ENCODE data around the gene DSE.

The DSE gene

GRCh38 chr6:116468293-116468692 lies 97.5 kb downstream of the DSE start:
- in situ Hi-C loops (cut with MboI; ENCODE audit: low sequenced_read_pairs) = no loop called here

DNA sequence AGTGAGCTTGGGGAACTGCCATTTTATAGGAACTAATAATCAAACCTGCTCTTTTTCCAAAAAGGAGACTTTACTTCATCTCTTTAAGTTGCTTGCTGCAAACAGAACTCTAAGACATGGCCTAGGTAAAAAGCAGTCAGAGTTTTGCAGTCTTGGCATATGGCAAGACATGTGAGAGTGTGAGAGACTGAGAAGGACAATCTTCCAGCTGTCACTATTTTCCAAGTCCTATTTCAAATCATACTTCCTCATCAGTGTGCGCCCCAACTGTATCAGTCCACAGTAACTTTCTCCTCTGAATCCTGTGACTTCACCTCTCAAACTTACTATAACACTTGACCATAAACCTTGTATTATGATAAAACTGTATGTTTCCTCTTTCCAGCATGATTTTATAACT lies 100.8 kb downstream of the DSE start:
- in situ Hi-C loops (cut with MboI; ENCODE audit: low sequenced_read_pairs) = no loop called here

GRCh38 chr6:116472706-116473105 lies 102.0 kb downstream of the DSE start:
- in situ Hi-C loops (cut with MboI; ENCODE audit: low sequenced_read_pairs) = no loop called here

DNA sequence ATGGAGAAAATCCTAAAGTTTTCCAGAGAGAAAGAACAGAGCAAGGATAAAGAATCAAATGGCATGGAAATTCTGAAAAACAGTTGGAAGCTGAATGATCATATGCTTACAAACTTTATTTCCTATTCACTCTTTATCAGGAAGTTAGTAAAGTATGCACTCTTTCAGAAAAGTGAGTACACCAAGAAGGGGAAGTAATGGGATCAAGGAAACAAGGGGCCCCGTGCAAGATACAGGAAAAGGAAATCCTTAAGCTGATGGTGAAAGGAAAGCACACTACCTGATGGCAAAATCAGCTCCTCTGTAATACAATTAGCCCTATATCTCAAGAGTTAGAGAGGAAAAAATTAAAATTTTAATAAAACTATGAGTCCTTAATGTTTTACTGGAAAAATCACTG lies 104.4 kb downstream of the DSE start:
- in situ Hi-C loops (cut with MboI; ENCODE audit: low sequenced_read_pairs) = no loop called here

DNA sequence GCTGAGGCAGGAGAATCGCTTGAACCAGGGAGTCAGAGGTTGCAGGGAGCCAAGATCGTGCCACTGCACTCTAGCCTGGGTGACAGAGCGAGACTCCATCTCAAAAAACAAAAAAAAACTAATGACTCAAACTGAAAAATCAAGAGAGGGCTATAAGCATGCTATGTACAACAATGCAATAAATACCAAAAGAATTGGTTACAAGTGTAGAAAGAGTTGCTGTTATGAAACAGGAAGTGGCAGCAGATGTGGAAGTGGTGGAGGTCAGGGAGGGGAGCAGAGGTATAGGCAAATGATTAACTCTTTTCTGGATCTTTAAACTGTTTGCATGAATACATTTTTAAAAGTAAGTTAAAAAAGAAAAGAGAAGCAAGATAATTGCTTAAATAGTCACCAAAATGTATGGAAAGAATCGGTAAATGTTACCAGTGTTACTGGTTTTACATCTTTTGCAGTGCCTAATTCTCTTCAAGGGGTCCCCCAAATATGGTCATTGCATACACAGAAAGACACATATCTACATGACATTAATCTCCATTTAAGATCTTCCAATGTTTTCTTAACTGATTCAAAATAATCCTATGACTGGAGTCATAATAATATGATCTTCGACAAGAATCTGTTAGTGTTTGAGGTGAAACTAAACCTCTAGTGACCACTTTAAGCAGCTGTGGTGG lies 105.4 kb downstream of the DSE start:
- in situ Hi-C loops (cut with MboI; ENCODE audit: low sequenced_read_pairs) = no loop called here

DNA sequence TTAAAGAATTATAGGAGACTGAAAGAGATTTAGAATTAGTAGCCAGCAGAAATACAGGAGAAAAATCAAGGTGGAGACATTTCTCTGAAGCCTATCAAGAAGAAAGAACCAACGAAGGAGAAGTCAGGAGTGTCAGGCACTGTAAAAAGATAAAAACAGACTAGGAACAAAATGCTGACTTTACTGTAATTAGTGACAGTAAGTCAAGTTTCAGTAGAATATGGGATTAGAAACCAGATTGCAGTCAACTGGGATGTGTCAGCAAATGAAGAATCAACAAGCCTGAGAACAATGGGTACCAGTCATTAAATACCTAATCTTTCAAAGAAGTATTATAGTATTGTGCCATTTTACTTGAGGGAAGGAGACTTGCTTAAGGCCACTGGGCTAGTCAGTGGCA lies 112.0 kb downstream of the DSE start:
- in situ Hi-C loops (cut with MboI; ENCODE audit: low sequenced_read_pairs) = no loop called here

DNA sequence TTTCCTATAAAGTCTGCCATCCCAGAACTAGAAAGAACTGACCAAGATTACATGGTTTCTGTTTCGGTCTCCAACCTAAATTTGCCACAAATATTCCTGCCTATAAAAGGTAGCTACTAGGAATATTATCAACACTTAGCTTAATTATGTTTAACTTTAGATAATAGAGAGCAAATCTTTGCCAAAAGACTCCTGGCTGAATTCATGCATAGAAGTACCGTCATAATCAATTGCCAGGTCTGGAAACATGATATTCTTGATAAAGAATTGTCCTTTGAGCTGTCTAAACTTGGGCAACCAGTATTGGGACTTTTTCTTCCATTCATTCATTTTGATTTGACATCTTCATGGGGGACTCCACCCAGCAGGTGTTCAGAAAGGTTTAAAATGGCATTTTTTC lies 112.9 kb downstream of the DSE start:
- in situ Hi-C loops (cut with MboI; ENCODE audit: low sequenced_read_pairs) = no loop called here

DNA sequence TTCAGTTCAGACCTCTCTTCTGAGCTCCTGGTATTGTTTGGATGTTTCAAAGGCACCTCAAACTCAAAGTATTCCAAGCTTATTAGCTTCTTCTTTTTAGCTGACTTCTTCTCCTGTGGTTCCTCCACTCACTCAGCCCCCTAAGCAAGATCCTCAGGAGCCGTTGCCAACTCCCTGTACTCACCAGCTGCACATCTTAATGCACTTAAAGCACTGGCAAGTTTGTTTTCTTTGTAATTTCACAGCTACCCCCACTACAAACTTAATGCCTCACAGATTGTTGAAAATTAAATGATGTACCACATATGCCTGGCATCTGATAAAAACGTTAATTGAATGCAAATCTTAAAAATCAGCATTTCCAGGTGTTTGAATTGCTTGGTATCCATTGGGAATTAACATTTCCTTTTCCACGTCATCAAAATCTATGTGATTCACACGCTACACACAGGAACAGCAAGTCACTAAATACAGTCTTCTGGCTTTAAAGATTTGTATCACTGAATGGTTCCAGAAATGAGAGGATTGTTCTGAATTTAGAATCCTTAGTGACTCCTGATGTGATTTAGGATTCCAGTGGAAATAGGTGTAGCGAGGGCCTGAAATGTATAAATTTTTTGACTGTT lies 114.9 kb downstream of the DSE start:
- in situ Hi-C loops (cut with MboI; ENCODE audit: low sequenced_read_pairs) = no loop called here

DNA sequence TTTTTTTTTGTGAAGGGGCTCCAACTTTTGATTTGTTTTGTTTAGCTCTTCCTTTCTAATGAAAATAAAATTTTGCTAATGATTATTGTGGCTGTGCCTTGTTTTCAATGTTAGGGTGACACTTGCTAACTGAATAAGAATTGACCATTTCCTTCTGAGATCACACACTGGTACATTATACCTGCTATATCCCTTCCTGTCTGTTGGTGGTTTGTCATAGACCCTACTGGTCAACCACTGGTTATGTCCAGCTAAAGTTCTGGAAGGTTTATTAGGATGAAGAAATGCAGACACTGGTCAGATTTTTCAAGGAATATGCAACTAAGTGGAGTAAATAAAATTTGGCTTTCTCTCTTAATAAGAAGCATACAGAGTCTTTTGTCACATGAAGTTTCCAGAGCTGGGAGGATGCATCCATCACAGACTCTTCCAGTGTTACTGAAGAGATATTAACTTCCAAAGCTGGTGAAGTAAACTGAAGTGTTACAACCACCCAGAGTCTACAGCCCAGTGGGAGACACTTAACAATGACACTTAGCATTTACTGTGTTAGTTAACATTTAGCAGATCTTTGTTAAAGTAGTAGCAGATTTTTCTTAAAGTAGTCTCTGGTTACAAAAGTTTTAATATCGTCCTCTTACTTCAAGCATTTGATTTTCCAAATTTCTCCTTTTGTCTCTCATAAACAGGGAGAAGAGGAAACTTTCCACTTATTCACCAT lies 121.0 kb downstream of the DSE start:
- in situ Hi-C loops (cut with MboI; ENCODE audit: low sequenced_read_pairs) = no loop called here

DNA sequence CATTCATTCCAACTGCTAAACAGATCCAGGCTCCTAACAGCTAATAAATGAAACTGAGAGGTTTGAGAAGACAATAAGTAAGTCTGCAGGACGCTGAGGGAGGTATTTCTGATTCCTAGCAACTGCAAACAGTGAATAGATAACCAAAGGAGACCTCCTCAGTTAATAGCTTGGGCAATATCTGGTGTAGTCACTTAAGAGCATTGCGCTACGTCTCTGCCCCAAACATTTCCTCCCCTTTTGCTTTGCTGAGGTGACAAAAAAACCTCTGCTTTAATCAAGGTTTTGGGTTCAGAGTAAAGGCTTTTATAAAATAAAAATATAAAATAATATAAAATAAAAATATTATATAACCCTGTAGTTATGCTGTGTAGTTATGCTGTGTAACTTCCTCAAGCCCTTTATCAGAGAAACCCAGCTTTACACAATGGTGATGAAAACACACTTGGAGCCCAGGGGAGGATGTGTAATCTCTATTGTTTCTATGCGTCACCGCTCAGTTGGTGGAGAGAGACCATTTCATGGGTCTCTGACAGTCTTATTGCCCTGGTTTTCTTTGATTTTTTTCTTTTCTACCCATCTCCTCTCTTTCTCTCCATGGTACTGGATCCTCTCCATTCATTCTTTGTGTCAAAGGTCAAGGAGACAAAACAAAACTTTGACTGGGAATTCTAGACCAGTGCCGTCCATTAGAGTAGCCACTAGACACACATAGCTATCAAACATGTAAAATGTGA lies 121.8 kb downstream of the DSE start:
- in situ Hi-C loops (cut with MboI; ENCODE audit: low sequenced_read_pairs) = no loop called here
